HG02885 (cell line): ENCODE data around the gene ZNF787.
"Not testable (repeated sequence)": the region's sequence is repeated elsewhere in the genome, so short reads cannot be mapped to it uniquely, and the experiment has no call there.

Experiments
- ATAC-seq: cut with Tn5 transposase; IDR thresholded peaks from one replicate; pipeline ENCODE4 v1.9.1; 2021; ENCODE audit warnings: mild to moderate bottlenecking; ENCODE audit not compliant: unreplicated experiment, poor library complexity

The ZNF787 gene

GRCh38 chr19:56107626-56108351, 13.3 kb downstream of the ZNF787 start:
- no peak for ATAC-seq

GRCh38 chr19:56106993-56107392, 14.1 kb downstream of the ZNF787 start:
- ATAC-seq: no peak

GRCh38 chr19:56106397-56106849, 14.7 kb downstream of the ZNF787 start:
- ATAC-seq: no peak

- not testable (repeated sequence) for ATAC-seq
These were observed 15.2 kb downstream of the ZNF787 start for GRCh38 chr19:56105831-56106396.

GRCh38 chr19:56105090-56105701, 15.9 kb downstream of the ZNF787 start:
- no peak for ATAC-seq

- no peak for ATAC-seq
These were observed 16.7 kb downstream of the ZNF787 start for GRCh38 chr19:56104423-56104822.

GRCh38 chr19:56103027-56103614, 18.0 kb downstream of the ZNF787 start:
- ATAC-seq: no peak

- no peak for ATAC-seq
These were observed 19.2 kb downstream of the ZNF787 start for GRCh38 chr19:56101746-56102535.

GRCh38 chr19:56101095-56101494, 20.0 kb downstream of the ZNF787 start:
- no peak for ATAC-seq

- ATAC-seq: no peak
These were observed 21.2 kb downstream of the ZNF787 start for GRCh38 chr19:56099638-56100539.

GRCh38 chr19:56098731-56099568, 22.1 kb downstream of the ZNF787 start:
- ATAC-seq: no peak

- ATAC-seq: not testable (repeated sequence)
These were observed 22.9 kb downstream of the ZNF787 start for GRCh38 chr19:56098237-56098636.

GRCh38 chr19:56097776-56098175, 23.3 kb downstream of the ZNF787 start:
- ATAC-seq: no peak

- no peak for ATAC-seq
These were observed 23.8 kb downstream of the ZNF787 start for GRCh38 chr19:56097306-56097705.

- no peak for ATAC-seq
These were observed 24.4 kb downstream of the ZNF787 start for GRCh38 chr19:56096665-56097064.

- no peak for ATAC-seq
These were observed 26.6 kb downstream of the ZNF787 start for GRCh38 chr19:56094449-56094848.

- ATAC-seq: no peak
These were observed 28.1 kb downstream of the ZNF787 start for GRCh38 chr19:56092685-56093631.
